ENCODE measurements around the gene PLSCR1. TPM values are rescaled to one million over a fixed set of nuclear protein-coding genes. Genes with fewer than 3 reads are reported as not detected.

The PLSCR1 gene
- total and polyA plus RNA-seq, 2 donors (not counting 1 experiment from before 2014, with no cell fraction given): 16.8 to 44.6 TPM

DNA sequence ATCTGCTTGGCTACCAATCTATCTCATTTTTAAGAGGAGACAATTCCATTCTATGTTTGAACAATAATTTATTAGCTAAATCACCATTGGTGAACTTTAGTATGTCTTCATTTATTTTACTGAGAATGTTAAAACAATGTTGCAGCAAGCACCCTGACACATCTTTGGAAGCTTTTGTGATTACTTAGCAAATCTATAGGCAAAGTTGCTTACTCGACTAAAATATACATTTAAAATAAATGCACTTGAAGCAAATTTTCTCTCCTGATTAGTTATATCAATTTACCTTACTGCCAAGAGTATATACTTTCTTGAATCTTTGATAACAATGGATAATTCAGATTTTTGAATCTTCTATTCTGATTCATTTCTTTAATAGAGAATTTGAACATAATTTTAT is 29.8 kb upstream of the PLSCR1 start:
- Histone ChIP-seq H3K79me2 (ENCODE audit: control insufficient read depth, insufficient read depth, low read length) (no peaks in the 10 kb centered on the region), H3K9me3 (ENCODE audit: control extremely low read depth in 1 of 3, control insufficient read depth in 2 of 3, insufficient read depth in 1 of 3, low read length in 2 of 3) (no peaks in the 10 kb centered on the region), H3K4me1 (ENCODE audit: control insufficient read depth in 2 of 2, insufficient read depth in 2 of 2, low read length in 2 of 2) (no peaks in the 10 kb centered on the region), H3K4me2 (replicated peaks; ENCODE audit: low read depth, low read length, poor library complexity, severe bottlenecking) (no peak overlapping the region), H4K20me1 (ENCODE audit: control insufficient read depth, insufficient read depth, low read length, poor library complexity, severe bottlenecking) (no peaks in the 10 kb centered on the region), H3K9ac (ENCODE audit: low read length) (no peak overlapping the region), H3K4me3 (ENCODE audit: control extremely low read depth in 1 of 5, extremely low read depth in 1 of 5, insufficient read depth in 1 of 5, low read depth in 2 of 5, low read length in 4 of 5) (no peak overlapping the region), H3K27ac (ENCODE audit: low read length in 2 of 2) (no peak overlapping the region), H2AFZ (ENCODE audit: insufficient read depth, low read depth, low read length, poor library complexity, severe bottlenecking) (no peak overlapping the region), H3K27me3 (replicated peaks in 1 of 4; ENCODE audit: control extremely low read depth in 1 of 4, control insufficient read depth in 3 of 4, insufficient read depth in 4 of 4, low read length in 3 of 4) (no peaks in the 10 kb centered on the region), H3K36me3 (replicated peaks in 1 of 2; ENCODE audit: control extremely low read depth in 1 of 2, control insufficient read depth in 1 of 2, extremely low read depth in 1 of 2, insufficient read depth in 2 of 2, low read length in 1 of 2) (no peaks in the 10 kb centered on the region)
- ChIA-PET POLR2A (no interaction called here), CTCF (interaction anchor here (0.7 to 2.3 kb wide), 5 partner anchors 12 to 389 kb away, joined by 3 to 7 read pairs (median 4); no protein-coding TSS in a partner anchor)
- TF ChIP-seq, protein P1, sequence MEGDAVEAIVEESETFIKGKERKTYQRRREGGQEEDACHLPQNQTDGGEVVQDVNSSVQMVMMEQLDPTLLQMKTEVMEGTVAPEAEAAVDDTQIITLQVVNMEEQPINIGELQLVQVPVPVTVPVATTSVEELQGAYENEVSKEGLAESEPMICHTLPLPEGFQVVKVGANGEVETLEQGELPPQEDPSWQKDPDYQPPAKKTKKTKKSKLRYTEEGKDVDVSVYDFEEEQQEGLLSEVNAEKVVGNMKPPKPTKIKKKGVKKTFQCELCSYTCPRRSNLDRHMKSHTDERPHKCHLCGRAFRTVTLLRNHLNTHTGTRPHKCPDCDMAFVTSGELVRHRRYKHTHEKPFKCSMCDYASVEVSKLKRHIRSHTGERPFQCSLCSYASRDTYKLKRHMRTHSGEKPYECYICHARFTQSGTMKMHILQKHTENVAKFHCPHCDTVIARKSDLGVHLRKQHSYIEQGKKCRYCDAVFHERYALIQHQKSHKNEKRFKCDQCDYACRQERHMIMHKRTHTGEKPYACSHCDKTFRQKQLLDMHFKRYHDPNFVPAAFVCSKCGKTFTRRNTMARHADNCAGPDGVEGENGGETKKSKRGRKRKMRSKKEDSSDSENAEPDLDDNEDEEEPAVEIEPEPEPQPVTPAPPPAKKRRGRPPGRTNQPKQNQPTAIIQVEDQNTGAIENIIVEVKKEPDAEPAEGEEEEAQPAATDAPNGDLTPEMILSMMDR (IDR thresholded peaks at IDR 0.05): no peak
- TF ChIP-seq EZH2 (IDR thresholded peaks at IDR 0.05; ENCODE audit: borderline replicate concordance, insufficient read depth, low read depth, low read length, poor library complexity, severe bottlenecking): no peak
- H3K4me1 Mint-ChIP-seq: no peaks in the 10 kb centered on the region
- H3K27ac Mint-ChIP-seq: no peak overlapping the region
- no peak overlapping the region for H3K4me3 Mint-ChIP-seq
- H3K9me3 Mint-ChIP-seq (ENCODE audit: insufficient read depth): no peaks in the 10 kb centered on the region
- WGBS (ENCODE audit: insufficient coverage): no CpG with 5 or more reads among the region's 1 CpG
- intact Hi-C loops (cut with micrococcal nuclease): no loop called here
- H3K27me3 Mint-ChIP-seq: no peaks in the 10 kb centered on the region
- ATAC-seq (ENCODE audit: low read depth): no peak
- no peak for DNase-seq

DNA sequence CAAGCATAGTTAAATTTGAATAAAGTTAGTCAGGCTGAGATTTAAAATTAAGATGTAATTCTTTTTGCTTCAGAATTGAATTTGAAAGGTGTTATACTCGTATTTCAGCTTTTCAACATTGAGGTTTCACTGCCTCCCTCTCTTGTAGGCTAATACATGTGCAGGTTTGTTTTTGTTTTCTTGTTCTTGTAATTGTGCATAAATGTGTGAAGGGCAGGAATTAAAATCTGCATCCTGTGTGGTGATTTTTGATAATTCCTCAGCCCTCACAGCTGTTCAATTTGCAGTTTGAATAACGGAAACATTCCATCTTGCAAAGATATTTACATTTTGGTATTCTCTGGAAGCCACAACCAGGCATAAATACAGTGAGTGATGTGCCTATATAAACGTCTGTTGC is 24.9 kb upstream of the PLSCR1 start:
- Histone ChIP-seq H3K27me3 (replicated peaks in 1 of 4; ENCODE audit: control extremely low read depth in 1 of 4, control insufficient read depth in 3 of 4, insufficient read depth in 4 of 4, low read length in 3 of 4) (no peaks in the 10 kb centered on the region), H3K9me3 (ENCODE audit: control extremely low read depth in 1 of 3, control insufficient read depth in 2 of 3, insufficient read depth in 1 of 3, low read length in 2 of 3) (no peaks in the 10 kb centered on the region), H3K4me1 (ENCODE audit: control insufficient read depth in 2 of 2, insufficient read depth in 2 of 2, low read length in 2 of 2) (no peaks in the 10 kb centered on the region), H3K27ac (ENCODE audit: low read length in 2 of 2) (no peak overlapping the region), H3K36me3 (replicated peaks in 1 of 2; ENCODE audit: control extremely low read depth in 1 of 2, control insufficient read depth in 1 of 2, extremely low read depth in 1 of 2, insufficient read depth in 2 of 2, low read length in 1 of 2) (no peaks in the 10 kb centered on the region), H3K79me2 (ENCODE audit: control insufficient read depth, insufficient read depth, low read length) (no peaks in the 10 kb centered on the region), H3K4me2 (replicated peaks; ENCODE audit: low read depth, low read length, poor library complexity, severe bottlenecking) (no peak overlapping the region), H2AFZ (ENCODE audit: insufficient read depth, low read depth, low read length, poor library complexity, severe bottlenecking) (no peak overlapping the region), H3K4me3 (ENCODE audit: control extremely low read depth in 1 of 5, extremely low read depth in 1 of 5, insufficient read depth in 1 of 5, low read depth in 2 of 5, low read length in 4 of 5) (no peak overlapping the region), H4K20me1 (ENCODE audit: control insufficient read depth, insufficient read depth, low read length, poor library complexity, severe bottlenecking) (no peaks in the 10 kb centered on the region), H3K9ac (ENCODE audit: low read length) (no peak overlapping the region)
- H3K27ac Mint-ChIP-seq: no peak overlapping the region
- CTCF ChIA-PET: interaction anchor here (3.3 kb wide), 1 partner anchor 8 kb away, joined by 16 read pairs; no protein-coding TSS in a partner anchor
- DNase-seq (no peak), ATAC-seq (ENCODE audit: low read depth) (no peak)
- no peaks in the 10 kb centered on the region for H3K4me1 Mint-ChIP-seq
- POLR2A ChIA-PET: no interaction called here
- no peaks in the 10 kb centered on the region for H3K27me3 Mint-ChIP-seq
- H3K9me3 Mint-ChIP-seq (ENCODE audit: insufficient read depth): no peaks in the 10 kb centered on the region
- WGBS (ENCODE audit: insufficient coverage): no CpG with 5 or more reads among the region's 3 CpGs
- no peak for TF ChIP-seq EZH2 (IDR thresholded peaks at IDR 0.05; ENCODE audit: borderline replicate concordance, insufficient read depth, low read depth, low read length, poor library complexity, severe bottlenecking)
- H3K4me3 Mint-ChIP-seq: no peak overlapping the region
- intact Hi-C loops (cut with micrococcal nuclease): no loop called here
